GM10248 (cell line): Measurements from ENCODE around the gene CCNJ.

Experiments
- CTCF ChIA-PET: fragments of 300-600 bp; sonication (Branson Sonifier 250); formaldehyde crosslinking; extraction: SDS; loops from one replicate; lab custom pipeline; 2021; ENCODE audit warnings: antibody characterized with exemption; lab: Yijun Ruan, JAX
- POLR2A ChIA-PET: fragments of 350-650 bp; sonication (Branson Sonifier 250); formaldehyde crosslinking; extraction: SDS; loops from one replicate; lab custom pipeline; 2020; ENCODE audit warnings: antibody characterized with exemption; lab: Yijun Ruan, JAX
- DNase-seq: peaks from one replicate; pipeline ENCODE4 v3.0.0; 2012; ENCODE audit errors: extremely low spot score
- TF ChIP-seq, protein P1 (sequence below): IDR thresholded peaks from 2 replicates; pipeline ENCODE4 v1.5.1; 2012; ENCODE audit warnings: mild to moderate bottlenecking, low read depth; ENCODE audit errors: extremely low read depth, missing control alignments, control extremely low read depth

The CCNJ gene

DNA sequence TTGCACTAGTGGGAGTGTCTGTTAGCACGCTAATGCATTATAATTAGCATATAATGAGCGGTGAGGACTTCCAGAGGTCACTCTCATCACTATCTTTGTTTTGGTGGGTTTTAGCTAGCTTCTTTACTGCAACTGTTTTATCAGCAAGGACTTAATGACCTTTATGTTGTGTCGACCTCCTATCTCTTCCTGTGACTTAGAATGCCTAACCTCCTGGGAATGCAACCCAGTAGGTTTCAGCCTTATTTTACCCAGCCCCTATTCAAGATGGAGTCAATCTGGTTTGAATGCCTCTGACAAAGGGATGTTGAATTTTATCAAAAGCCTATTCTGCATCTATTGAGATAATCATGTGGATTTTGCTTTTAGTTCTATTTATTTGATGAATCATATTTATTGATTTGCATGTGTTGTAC is 64.2 kb downstream of the CCNJ start:
- POLR2A ChIA-PET: no interaction called here
- TF ChIP-seq, protein P1, sequence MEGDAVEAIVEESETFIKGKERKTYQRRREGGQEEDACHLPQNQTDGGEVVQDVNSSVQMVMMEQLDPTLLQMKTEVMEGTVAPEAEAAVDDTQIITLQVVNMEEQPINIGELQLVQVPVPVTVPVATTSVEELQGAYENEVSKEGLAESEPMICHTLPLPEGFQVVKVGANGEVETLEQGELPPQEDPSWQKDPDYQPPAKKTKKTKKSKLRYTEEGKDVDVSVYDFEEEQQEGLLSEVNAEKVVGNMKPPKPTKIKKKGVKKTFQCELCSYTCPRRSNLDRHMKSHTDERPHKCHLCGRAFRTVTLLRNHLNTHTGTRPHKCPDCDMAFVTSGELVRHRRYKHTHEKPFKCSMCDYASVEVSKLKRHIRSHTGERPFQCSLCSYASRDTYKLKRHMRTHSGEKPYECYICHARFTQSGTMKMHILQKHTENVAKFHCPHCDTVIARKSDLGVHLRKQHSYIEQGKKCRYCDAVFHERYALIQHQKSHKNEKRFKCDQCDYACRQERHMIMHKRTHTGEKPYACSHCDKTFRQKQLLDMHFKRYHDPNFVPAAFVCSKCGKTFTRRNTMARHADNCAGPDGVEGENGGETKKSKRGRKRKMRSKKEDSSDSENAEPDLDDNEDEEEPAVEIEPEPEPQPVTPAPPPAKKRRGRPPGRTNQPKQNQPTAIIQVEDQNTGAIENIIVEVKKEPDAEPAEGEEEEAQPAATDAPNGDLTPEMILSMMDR: no peak
- CTCF ChIA-PET: interaction anchor here (1.1 to 1.8 kb wide), 3 partner anchors 10 to 91 kb away, joined by 3 to 5 read pairs (median 5); no protein-coding TSS in a partner anchor
- no peak for DNase-seq
